LoVo (cell line): ENCODE data around the gene KIF3B.
"Not testable (repeated sequence)": the region's sequence is repeated elsewhere in the genome, so short reads cannot be mapped to it uniquely, and the experiment has no call there.

Experiments
- DNase-seq: peaks from one replicate; pipeline ENCODE4 v3.0.0-alpha.2; 2016; ENCODE audit warnings: low spot score

Gene KIF3B

DNA sequence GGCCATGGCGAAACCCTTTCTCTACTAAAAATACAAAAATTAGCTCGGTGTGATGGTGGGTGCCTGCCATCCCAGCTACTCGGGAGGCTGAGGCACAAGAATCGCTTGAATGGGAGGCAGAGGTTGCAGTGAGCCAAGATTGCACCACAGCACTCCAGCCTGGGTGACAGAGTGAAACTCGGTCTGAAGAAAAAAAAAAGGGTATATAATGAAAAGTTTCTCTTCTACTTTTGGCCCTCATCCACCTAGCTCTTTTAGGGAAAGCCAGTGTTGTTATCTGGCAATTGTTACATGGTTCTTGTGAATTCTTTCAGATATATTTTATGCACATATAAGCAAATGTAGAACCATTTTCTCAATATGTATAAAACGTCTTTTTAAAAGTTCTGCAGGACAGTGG is 19.0 kb downstream of the KIF3B start:
- DNase-seq = no peak

DNA sequence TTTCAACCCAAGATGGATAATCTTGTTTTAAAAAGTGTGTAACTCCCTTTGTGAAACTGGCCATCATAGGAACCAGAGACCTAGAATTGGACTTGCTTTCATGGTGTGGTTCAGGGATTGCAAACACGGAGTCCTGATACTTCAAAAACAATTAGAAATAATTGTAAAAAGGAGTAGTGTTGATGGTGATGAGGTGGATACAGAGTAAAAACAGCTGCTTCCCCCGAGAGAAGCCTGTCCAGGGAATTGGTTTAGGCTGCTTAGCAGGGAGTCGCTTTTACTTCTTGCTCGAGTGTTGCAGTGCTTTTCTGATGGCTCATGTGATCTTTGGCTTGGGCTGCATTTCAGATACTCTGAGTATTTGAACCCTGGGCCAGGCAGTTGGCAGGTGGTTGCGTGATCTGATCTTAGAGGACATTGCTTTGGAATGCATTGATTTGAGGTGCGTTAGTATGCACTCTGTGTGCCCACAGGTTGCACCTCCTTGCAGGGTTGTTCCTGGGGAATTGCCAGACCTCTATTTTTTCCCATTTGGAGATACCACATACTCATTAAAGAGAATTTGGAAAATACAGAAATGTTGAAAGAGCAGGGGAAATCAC is 19.5 kb downstream of the KIF3B start:
- no peak for DNase-seq

DNA sequence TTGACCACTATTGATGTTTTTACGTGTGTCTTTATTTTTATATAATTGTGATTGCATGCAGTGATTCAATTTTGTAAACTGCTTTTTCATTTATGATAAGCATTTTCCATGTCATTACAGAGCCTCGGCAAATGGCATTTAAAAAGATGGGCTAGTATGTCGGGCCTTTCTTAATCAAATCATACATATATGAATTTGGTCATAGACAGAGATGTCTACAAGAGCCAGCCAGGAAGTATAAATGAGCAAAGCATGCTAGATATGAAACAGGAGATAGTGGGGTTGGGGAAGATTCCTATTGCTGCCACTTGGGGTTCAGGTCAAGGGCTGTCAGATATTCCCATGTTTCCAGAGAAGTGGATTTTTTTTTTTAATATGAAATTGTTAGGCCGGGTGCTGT is 20.0 kb downstream of the KIF3B start:
- DNase-seq = no peak

DNA sequence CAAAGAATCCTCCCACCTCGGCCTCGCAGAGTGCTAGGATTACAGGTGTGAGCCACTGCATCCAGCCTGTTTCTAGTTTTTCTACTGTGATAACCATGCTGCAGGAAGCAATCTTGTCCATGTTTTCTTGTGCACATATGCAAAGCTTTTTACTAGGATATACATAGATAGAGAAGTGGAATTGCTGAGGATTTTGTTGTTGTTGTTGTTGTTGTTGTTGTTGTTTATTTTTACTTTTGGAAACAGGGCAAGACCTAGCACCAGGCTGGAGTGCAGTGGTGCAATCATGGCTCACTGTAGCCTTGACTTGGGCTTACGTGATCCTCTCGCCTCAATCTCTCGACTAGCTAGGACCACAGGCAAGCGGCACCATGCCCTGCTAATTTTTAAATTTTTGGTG is 23.2 kb downstream of the KIF3B start:
- no peak for DNase-seq

DNA sequence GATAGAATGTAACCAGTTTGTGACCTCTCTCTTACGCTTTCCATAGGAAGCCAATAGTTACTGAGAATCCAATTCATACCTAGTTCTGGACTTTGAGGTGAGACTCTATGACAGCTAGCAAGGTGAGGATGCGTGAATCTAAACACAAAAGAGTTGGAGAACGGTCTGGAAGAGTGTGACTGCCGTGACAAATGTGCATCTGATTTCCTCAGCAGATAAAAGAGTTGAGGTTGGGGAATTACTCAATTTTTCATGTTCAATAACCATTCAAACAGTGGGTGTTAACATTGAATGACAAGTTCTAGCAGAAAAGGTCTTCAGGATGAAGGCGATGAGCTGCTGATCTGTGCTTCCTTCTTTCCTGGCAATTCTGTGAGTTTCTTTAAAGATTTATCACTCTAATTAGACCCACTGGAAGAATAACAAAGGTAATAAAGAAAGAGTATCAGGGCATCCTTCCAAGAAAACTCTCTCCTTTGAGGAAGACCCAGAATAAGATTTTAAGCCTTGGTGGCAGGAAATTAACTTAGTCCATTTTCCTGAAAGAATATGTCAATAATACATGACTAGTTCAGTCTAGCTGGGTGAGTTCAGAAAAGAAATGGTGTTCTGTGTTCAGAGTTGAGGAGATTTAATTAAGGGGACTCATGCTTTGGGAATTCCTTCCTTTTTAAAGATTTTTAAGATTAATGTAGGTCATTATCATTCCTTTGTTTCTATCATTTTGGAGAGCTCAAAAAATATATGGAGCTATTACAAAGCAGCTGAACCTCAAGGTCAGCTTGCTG is 24.5 kb downstream of the KIF3B start:
- no peak for DNase-seq

DNA sequence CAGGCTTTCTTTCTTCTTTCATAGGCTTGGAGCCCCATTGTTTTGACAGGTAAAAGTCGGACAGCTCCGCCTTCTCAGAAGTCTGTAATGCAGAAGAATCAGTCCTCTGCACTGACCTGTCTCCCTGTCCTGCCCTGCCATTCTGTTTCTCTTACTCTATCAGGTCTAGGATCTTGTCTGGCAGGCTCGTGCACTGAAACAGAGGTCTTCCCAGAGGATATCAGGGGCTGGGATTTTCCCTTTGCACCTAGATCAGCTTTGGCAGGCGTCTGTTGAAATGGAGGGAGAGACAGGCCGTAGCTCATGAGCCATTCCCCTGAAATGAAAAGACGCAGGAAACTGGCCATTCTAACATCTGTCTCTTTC is 25.0 kb downstream of the KIF3B start:
- DNase-seq = no peak

DNA sequence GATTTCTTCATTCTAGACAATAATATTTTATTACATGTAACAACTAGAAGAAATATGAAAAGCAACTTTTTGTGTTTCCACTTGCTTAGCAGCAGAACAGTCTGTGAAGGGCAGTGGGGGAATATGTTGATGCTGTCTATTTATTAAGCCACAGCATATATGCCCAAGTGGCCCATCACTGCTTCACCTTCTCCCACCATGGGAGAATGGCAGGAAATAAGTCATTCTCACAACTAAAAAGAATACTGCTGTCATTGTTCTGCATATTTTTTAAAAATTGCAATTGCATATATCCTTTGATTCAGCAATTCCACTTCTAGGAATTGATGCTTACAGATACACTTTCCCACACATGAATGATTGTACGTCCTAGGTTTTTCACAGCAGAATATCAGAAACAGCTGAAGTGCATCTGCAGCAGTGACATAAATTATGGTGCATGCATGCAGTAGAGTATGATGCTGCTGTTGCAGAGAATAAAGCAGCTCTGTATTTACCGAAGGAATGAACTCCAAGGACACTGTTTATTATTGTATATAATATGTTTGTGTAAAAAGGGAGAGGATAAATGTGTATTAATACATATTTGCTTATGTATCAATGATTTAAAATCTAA is 26.8 kb downstream of the KIF3B start:
- no peak for DNase-seq

DNA sequence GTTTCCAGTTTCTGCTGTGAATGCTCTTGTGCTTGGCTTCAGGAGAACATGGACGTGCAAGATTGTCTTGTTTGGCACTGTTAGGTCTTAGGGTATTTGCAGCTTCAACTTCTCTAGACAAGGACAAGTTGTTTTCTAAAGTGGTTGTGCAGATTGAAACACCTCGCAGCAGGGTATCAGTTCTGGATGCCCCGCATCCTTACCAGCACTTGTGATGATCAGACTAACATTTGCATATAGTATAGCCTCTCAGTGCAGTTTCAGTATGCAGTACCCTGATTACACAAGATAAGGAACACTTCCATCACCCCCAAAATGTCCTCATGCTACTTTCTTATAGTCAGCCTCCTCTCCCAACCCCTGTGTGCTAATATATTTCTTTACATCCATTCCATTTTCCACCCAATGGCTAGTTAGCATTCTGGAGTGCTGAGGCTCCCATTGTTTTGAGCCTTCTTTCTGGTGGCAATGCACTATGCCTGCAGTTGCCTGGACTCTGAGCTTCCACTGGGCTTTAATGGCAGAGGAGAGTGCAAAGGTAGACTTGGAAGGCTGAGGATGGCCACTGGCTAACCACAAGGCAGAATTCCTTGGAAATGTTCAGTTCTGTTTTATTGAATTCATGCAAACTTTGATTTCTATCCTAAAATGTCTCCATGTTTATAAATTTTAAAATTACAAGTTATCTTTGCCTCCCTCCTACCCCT is 35.4 kb downstream of the KIF3B start:
- no peak for DNase-seq

DNA sequence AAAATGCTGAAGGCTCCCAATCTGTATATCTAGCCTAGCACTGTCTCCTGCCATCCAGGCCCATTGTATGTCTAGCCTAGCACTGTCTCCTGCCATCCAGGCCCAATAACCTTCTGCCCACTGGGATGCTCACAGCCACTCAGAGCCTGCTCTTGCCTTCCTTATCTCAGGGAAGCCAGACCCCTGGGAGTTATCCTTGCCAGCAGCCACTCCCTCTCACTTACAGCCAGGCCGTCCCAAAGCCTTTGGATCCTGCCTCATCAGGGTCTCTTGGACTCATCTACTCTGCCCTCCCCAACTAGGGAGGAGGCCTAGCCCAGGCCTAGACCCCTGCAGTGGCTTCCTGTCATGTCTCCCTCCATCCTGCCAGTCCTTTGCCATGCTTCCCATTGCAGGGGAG is 37.3 kb downstream of the KIF3B start:
- no peak for DNase-seq

DNA sequence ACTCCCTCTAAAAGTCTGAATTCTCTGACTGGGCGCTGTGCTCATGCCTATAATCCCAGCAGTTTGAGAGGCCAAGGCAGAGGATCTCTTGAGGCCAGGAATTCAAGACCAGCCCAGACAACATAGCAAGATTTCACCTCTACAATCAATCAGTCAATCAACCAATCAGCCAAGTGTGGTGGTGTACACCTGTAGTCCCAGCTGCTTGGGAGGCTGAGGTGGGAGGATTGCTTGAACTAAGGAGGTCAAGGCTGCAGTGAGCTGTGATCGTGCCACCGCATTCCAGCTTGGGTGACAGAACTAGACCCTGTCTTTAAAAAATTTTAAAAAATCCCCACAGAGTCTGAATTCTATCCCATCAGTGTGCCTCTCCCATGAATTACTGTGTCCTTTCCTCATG is 37.9 kb downstream of the KIF3B start:
- DNase-seq = no peak

DNA sequence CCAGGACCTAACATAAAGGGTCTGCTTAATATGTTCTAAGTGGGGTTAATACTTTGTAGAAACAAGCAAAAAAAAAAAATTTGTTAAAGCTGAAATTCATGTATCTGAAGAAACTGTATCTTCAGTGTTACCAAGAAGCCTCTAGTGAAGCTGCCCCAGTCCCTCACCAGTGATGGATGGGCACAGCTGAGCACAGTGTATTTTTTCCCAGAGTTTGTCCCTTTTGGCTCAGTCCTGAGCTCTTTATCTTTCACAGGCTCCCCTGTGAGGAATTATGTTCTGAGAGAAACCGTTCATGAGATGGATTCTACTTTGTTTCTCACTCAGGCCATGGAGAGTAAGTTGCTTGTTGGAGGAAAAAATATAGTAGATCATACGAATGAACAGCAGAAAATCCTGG is 38.4 kb downstream of the KIF3B start:
- DNase-seq = no peak

DNA sequence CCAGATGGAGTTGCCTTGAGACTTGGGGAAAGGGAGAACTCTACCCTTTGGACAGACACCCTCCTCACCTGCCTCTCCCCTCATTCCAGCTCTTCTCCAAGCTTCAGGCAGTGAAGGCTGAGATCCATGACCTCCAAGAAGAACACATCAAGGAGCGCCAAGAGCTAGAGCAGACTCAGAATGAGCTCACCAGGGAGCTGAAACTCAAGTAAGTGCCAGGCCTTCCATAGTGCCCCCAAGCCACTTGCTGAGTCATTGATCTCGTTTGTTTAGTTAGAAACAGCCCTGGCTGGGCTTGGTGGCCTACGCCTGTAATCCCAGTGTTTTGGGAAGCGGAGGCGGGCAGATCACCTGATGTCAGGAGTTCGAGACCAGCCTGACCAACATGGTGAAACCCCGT is 39.2 kb downstream of the KIF3B start:
- DNase-seq = no peak

DNA sequence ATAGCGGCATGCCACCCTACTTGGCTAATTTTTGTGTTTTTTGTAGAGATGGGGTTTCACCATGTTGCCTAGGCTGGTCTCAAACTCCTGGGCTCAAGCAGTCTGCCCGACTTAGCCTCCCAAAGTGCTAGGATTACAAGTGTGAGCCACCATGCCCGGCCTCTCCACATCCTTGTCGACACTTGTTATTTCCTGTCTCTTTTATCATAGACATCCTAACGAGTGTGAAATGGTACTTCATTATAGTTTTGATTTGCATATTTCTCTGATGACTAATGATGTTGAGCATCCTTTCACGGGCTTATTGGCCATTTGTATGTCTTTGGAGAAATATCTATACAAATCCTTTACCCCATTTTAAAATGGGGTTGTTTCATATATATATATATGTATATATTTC is 41.6 kb downstream of the KIF3B start:
- no peak for DNase-seq

DNA sequence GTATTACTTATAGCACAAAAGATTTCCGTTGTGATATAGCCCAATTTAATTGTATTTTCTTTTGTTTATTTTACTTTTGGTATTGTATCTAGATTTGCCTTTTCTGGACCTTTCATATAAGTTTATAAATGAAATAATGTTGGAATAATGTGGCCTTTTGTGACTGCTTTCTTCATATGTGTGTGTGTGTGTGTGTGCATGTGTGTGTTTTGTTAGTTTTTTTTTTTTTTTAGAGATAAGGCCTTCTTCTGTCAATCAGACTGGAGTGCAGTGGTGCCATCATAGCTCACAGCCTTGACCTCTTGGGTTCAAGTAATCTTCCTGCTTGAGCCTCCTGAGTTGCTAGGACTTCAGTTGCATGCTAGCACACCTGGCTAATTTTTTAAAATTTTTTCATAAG is 42.9 kb downstream of the KIF3B start:
- no peak for DNase-seq

DNA sequence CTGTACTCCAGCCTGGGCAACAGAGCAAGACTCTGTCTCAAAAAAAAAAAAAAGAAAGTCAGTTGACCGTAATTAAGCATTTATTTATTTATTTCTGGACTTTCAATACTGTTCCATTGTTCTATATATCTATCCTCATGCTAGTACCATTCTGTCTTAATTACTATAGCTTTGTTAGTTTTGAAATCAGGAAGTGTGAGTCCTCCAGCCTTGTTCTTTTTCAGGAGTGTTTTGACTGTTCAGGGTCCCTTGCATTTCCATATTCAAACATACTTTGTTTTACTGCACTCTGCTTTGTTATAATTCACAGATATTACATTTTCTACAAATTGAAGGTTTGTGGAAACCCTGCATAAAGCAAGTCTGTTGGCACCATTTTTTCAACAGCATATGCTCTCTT is 43.9 kb downstream of the KIF3B start:
- no peak for DNase-seq

DNA sequence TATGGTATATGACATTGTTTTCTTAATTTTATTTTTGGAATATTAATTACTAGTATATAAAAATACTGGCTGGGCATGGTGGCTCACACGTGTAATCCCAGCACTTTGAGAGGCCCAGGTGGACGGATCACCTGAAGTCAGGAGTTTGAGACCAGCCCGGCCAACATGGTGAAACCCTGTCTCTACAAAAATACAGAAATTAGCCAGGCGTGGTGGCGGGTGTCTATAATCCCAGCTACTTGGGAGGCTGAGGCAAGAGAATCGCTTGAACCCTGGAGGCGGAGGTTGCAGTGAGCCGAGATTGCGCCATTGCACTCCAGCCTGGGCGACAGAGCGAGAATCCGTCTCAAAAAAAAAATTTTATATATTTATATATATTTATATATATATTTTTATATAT is 44.8 kb downstream of the KIF3B start:
- DNase-seq = not testable (repeated sequence)

DNA sequence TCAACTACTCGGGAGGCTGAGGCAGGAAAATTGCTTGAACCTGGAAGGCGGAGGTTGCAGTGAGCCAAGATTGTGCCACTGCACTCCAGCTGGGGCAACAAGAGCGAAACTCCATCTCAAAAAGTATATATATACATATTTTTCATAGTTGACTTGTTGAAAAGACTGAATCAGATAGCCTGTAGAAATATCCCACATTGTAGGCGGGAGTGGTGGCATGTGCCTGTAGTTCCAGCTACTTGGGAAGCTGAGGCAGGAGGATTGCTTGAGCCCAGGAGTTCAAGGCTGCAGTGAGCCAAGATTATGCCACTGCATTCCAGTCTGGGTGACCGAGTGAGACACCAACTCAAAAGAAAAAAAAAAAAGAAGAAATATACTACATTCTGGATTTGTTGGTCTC is 46.3 kb downstream of the KIF3B start:
- not testable (repeated sequence) for DNase-seq

DNA sequence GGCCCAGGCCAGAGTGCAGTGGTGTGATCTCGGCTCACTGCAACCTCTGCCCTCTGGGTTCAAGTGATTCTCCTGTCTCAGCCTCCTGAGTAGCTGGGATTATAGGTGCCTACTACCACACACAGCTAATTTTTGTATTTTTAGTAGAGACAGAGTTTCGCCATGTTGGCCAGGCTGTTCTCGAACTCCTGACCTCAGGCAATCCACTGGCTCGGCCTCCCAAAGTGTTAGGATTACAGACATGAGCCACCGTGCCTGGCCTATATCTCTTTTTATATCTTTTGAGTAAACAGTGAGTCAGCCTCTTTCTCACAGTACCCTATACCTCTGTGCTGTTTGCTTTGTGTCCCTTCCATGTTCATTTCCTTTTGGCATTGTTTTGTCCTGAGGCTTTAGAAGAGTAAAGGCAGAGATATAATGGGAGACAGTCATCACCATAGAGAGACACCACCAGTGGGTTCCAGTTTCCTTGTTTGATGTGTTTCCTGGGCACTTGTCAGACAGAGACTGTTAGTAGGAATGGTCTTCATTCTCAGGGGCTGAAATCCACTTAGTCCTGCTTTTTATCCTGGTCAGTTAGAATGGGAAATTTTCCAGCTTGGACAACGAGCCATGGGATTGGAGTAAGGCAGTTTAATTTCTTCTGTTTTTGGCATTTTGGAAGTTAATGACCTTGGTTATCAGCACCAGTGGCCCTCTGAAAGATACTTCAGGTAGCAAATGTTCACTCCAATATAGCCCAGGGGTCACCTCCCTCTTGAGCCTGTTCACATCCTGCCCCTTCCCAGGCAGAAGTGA is 48.5 kb downstream of the KIF3B start:
- peak; percentile 84 for DNase-seq

DNA sequence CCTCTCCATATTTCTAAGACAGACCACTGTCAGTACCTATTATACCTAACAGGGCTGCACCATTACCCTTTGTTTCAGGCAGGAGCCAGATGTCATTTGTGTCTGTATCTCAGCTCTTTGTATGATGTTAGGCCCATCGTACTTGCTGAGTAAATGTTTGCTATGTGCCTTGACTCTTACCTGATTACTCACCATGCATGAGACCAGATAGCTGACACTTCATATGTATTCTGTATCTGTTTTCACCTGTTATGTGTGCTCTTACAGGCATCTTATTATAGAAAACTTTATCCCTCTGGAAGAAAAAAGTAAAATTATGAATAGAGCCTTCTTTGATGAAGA is 49.0 kb downstream of the KIF3B start:
- DNase-seq = no peak

DNA sequence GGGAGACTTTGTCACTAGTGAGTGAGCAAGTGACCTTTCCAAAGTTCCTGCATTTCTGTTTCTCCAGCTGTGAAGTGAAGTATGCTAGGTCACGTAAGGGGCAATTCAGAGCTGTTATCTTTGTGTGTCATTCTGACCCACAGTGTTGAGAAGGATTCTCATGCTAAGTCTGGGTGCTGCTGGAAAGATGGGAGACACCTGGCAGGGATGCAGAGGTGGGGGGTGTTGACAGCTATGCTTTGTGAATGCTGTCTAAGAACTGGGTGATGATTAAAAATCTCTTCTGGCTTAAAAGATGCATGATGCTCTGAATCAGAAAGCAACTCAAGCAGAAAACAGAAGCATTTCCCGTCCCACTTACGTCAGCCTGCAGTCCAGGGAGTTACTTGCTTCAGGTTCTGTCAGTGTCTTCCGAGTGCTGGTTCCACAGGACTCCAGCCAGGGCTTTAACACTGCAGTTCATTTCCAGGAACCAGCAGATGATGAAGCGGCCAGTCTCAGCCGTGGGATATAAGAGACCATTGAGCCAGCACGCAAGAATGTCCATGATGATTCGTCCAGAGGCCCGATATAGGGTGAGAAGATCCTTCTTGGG is 49.7 kb downstream of the KIF3B start:
- no peak for DNase-seq

DNA sequence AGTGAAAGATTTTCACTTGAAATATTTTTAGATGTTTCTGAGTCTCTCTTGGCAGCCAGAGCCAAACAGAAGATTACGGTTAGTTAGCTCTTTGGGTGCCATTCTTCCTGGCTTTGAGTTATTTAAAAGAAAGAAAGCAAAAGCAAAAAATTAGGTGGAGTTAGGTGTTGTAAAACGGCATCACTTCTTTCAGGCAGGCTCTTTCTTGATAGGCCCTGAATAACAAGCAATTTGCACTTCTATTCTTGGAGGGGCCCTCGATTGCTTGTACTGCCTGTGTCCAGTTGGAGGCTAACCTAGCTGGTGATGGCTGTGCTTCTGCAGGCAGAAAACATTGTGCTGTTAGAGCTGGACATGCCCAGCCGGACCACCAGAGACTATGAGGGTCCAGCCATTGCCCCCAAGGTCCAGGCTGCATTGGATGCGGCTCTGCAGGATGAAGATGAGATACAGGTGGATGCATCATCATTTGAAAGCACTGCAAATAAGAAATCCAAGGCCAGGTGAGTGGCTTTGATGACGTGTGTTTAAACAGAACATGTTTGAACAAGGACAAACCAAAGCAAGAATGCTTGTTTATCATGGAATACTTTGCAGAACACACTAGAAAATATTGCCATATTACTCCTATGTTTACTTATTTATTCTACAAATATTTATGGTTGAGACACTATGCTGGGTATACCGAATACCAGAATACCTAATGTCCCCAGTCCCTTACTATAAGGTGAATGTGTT is 52.5 kb downstream of the KIF3B start:
- DNase-seq = no peak
